Activated CD8-positive, alpha-beta T cell treated with anti-CD3 and anti-CD28 coated beads for 36 hours (primary cell): Measurements from ENCODE around the gene DNASE1L2. TPM values are rescaled to one million over a fixed set of nuclear protein-coding genes. Genes with fewer than 3 reads are reported as not detected.

Experiments used
- ATAC-seq: fragments of 200-7000 bp; cut with Tn5 transposase; one replicate; pipeline ENCODE4 v1.10.0; 2021; ENCODE audit warnings: mild to moderate bottlenecking, moderate library complexity
- CTCF ChIA-PET: fragments of 350-600 bp; sonication (Branson Sonifier 250); formaldehyde crosslinking; loops from one replicate; lab custom pipeline; 2021; ENCODE audit warnings: antibody characterized with exemption; lab: Charles Lee
- POLR2A ChIA-PET: fragments of 350-600 bp; sonication (Branson Sonifier 250); formaldehyde crosslinking; loops from one replicate; lab custom pipeline; 2021; ENCODE audit warnings: antibody characterized with exemption; lab: Charles Lee
- DNase-seq: peaks from one replicate; pipeline ENCODE4 v3.0.0-alpha.2; 2020
- H3K27ac Mint-ChIP-seq: one replicate; pipeline ENCODE4 v1.8.0; 2021; ENCODE audit warnings: mild to moderate bottlenecking, mixed read lengths
- H3K27me3 Mint-ChIP-seq: one replicate; pipeline ENCODE4 v1.8.0; 2021; ENCODE audit warnings: mixed read lengths
- H3K36me3 Mint-ChIP-seq: one replicate; pipeline ENCODE4 v1.8.0; 2021; ENCODE audit warnings: low read depth, mixed read lengths
- H3K4me1 Mint-ChIP-seq: one replicate; pipeline ENCODE4 v1.8.0; 2021; ENCODE audit warnings: low read depth, mixed read lengths
- H3K4me3 Mint-ChIP-seq: one replicate; pipeline ENCODE4 v1.8.0; 2021; ENCODE audit warnings: mild to moderate bottlenecking, moderate library complexity, mixed read lengths
- H3K9me3 Mint-ChIP-seq: one replicate; pipeline ENCODE4 v1.8.0; 2021; ENCODE audit warnings: mixed read lengths
- intact Hi-C: fragments of 100-400 bp; cut with micrococcal nuclease; formaldehyde crosslinking; loops from one replicate; pipeline ENCODE4 v1.10.0; 2022
- total RNA-seq, 2 experiments: library from RNA; stranded (reverse); gene quantifications; one replicate each; pipeline ENCODE4 v1.2.3, GENCODE V29; 2021
- TF ChIP-seq, protein P1 (sequence below): fragments of 200-600 bp; IDR thresholded peaks from one replicate; pipeline ENCODE4 v1.8.0; 2022; ENCODE audit warnings: antibody characterized with exemption, mild to moderate bottlenecking

The DNASE1L2 gene
- total RNA-seq, 2 experiments from 2014 or later = 0.32 to 0.51 TPM

DNA sequence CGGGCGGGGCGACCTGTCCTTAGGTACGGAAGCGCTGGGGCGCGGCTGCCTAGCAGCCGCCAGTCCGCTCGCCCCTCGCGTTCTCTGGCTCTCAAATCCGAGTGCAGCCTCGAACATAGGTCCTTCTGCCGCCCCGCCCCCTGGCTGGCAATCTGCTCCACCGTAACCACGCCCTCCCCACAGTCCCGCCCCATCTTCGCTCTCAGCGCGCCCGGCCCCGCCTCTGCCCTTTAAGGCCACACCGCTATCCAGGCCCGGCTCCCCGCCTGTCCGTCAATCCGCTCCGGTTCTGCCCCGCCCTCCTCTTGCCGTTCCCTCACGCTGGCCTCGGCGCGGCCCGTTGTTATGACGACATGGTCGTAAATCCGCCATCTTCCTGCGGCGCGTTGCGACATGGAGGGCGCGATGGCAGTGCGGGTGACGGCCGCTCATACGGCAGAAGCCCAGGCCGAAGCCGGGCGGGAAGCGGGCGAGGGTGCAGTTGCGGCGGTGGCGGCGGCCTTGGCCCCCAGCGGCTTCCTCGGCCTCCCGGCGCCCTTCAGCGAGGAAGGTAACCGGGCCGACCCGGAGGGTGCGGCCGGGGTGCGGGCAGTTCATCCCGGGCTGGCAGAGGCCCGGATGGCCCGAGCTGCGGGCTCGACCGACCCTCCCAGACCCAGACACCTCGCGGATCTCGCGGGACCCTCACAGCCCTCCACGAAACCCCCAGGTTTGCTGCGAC is 12.9 kb upstream of the DNASE1L2 start, which contains the start of gene E4F1:
Gene E4F1 (plus strand): TSS at position 371 of the 721 bp plus-strand sequence. CDS start 23 bp downstream, at position 394.
- intact Hi-C loops = no loop called here
- peaks cover 4% of the 10 kb centered on the region for H3K36me3 Mint-ChIP-seq
- peak within 1 kb of the TSS; percentile 80 for H3K4me3 Mint-ChIP-seq
- H3K4me1 Mint-ChIP-seq = peaks cover 10% of the 10 kb centered on the region
- CTCF ChIA-PET = interaction anchor here (1.1 to 2.7 kb wide), 3 partner anchors 14 to 29 kb away, joined by 3 to 9 read pairs (median 6); partner anchors contain the start of gene ECI1
- POLR2A ChIA-PET = interaction anchor here (0.6 to 4.0 kb wide), 6 partner anchors 11 to 68 kb away, joined by 3 to 19 read pairs (median 3); partner anchors contain the start of genes ECI1 and TRAF7
- H3K9me3 Mint-ChIP-seq = no peaks in the 10 kb centered on the region
- H3K27me3 Mint-ChIP-seq = no peaks in the 10 kb centered on the region
- DNase-seq (peak; percentile 100), ATAC-seq (peak; percentile 99)
- TF ChIP-seq, protein P1, sequence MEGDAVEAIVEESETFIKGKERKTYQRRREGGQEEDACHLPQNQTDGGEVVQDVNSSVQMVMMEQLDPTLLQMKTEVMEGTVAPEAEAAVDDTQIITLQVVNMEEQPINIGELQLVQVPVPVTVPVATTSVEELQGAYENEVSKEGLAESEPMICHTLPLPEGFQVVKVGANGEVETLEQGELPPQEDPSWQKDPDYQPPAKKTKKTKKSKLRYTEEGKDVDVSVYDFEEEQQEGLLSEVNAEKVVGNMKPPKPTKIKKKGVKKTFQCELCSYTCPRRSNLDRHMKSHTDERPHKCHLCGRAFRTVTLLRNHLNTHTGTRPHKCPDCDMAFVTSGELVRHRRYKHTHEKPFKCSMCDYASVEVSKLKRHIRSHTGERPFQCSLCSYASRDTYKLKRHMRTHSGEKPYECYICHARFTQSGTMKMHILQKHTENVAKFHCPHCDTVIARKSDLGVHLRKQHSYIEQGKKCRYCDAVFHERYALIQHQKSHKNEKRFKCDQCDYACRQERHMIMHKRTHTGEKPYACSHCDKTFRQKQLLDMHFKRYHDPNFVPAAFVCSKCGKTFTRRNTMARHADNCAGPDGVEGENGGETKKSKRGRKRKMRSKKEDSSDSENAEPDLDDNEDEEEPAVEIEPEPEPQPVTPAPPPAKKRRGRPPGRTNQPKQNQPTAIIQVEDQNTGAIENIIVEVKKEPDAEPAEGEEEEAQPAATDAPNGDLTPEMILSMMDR = no peak
- peak within 1 kb of the TSS; percentile 52 for H3K27ac Mint-ChIP-seq

DNA sequence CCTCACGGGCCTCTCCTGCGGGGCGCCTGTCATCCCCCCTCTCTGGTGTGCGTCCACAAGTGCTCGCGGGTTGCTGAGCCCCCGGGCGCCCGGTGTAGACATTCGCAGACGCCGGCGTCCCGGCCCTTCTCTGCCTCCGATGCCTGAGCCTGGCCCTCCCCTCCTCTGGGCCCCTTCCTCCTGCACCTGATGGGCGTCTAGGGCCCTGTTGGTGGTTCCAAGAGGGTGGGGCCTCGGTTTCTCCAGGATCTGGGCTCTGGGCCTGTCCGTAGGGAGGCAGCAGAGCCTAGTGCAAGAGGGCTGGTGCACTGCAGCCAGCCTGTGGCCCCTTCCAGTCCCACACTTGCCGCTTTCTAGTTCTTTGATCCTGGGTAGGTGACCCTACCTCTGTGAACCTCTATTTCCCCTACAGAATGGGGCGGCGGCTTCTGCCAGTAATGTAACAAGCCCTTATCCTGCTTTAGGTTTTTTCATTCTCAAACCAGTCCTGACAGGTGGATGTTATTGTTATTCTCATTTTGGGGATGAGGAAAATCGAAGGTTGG is 12.2 kb upstream of the DNASE1L2 start:
- DNase-seq (peak; percentile 48), ATAC-seq (peak; percentile 4)
- intact Hi-C loops = no loop called here
- peaks cover 4% of the 10 kb centered on the region for H3K36me3 Mint-ChIP-seq
- POLR2A ChIA-PET = interaction anchor here (1.0 to 4.0 kb wide), 4 partner anchors 10 to 69 kb away, joined by 3 to 19 read pairs (median 4); partner anchors contain the start of genes ECI1 and TRAF7
- no peaks in the 10 kb centered on the region for H3K9me3 Mint-ChIP-seq
- H3K4me3 Mint-ChIP-seq = peak overlapping the region; percentile 80
- CTCF ChIA-PET = interaction anchor here (1.8 to 2.7 kb wide), 2 partner anchors 28 to 29 kb away, joined by 6 to 9 read pairs; partner anchors contain the start of gene ECI1
- TF ChIP-seq, protein P1 = no peak
- no peaks in the 10 kb centered on the region for H3K27me3 Mint-ChIP-seq
- peak overlapping the region; percentile 52 for H3K27ac Mint-ChIP-seq
- H3K4me1 Mint-ChIP-seq = peaks cover 10% of the 10 kb centered on the region

DNA sequence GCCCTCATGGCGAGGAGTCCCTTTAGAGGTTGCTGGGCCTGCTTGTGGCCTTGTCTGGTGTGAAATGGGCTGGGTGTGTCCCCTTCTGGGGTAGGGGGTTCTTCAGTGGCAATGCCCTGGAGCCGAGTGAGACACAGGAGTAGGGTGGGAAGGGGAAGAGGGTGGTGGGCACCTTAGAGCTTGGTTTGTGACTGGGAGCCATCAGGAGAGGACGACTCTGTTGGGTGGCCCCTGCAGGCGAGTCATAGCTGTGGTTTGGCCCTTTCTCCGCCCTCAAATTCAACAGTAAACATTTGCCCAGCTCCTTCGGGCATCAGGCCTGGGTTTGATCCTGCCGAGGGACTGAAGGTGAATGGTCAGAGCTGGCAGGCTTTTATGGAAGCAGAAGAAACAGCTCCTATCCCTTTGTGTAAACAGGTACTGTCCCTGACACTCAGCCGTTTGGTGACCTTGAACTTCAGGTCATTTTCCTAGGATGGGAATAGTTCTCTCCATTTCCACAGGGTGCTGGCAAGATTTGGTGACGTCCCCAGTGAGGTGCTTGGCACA is 9.9 kb upstream of the DNASE1L2 start:
- Mint-ChIP-seq H3K4me3 (no peak overlapping the region), H3K27ac (no peak overlapping the region), H3K36me3 (peaks cover 12% of the 10 kb centered on the region), H3K9me3 (no peaks in the 10 kb centered on the region), H3K4me1 (peaks cover 10% of the 10 kb centered on the region), H3K27me3 (no peaks in the 10 kb centered on the region)
- no peak for DNase-seq
- intact Hi-C loops = no loop called here
- CTCF ChIA-PET = interaction anchor here (0.8 to 2.7 kb wide), 2 partner anchors 26 to 31 kb away, joined by 4 to 9 read pairs; partner anchors contain the start of gene ECI1
- POLR2A ChIA-PET = interaction anchor here (0.8 to 4.0 kb wide), 6 partner anchors 10 to 71 kb away, joined by 3 to 19 read pairs (median 4); partner anchors contain the start of genes DNASE1L2, ECI1 and TRAF7
- ATAC-seq = no peak
- TF ChIP-seq, protein P1 = no peak

DNA sequence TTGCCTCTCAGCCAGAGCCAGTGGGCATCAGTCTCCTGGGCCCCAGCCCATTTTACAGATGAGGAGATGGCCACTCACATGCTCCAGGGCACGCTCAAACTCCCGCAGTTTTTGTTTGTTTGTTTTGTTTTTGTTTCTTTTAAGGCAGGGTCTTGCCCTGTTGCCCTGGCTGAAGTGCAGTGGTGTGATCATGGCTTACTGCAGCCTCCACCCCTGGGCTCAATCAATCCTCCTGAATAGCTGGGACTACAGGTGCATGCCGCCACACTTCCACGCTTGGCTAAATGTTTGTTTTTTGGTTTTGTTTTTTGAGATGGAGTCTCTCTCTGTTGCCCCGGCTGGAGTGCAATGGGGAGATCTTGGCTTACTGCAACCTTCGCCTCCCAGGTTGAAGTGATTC is 9.3 kb upstream of the DNASE1L2 start:
- H3K4me3 Mint-ChIP-seq = no peak overlapping the region
- intact Hi-C loops = no loop called here
- no peak overlapping the region for H3K27ac Mint-ChIP-seq
- H3K4me1 Mint-ChIP-seq = peaks cover 10% of the 10 kb centered on the region
- CTCF ChIA-PET = no interaction called here
- DNase-seq = no peak
- TF ChIP-seq, protein P1 = no peak
- no peaks in the 10 kb centered on the region for H3K27me3 Mint-ChIP-seq
- peaks cover 14% of the 10 kb centered on the region for H3K36me3 Mint-ChIP-seq
- POLR2A ChIA-PET = interaction anchor here (0.6 to 1.7 kb wide), 6 partner anchors 9 to 79 kb away, joined by 3 to 9 read pairs (median 4); partner anchors contain the start of genes DNASE1L2 and ECI1
- H3K9me3 Mint-ChIP-seq = no peaks in the 10 kb centered on the region
- ATAC-seq = no peak
